Activated CD4-positive, alpha-beta memory T cell treated with anti-CD3 and anti-CD28 coated beads, Interleukin-2, amount 10 ng/mL, durations not matched to agents 7 days and 5 days (primary cell): Measurements from ENCODE around the gene WDR5B. TPM values are rescaled to one million over a fixed set of nuclear protein-coding genes. Genes with fewer than 3 reads are reported as not detected.

ENCODE experiments used
- CTCF ChIA-PET: fragments of 350-600 bp; sonication (Branson Sonifier 250); formaldehyde crosslinking; loops from one replicate; lab custom pipeline; 2021; ENCODE audit warnings: antibody characterized with exemption, inconsistent platforms; lab: Charles Lee
- POLR2A ChIA-PET: fragments of 350-600 bp; sonication (Branson Sonifier 250); formaldehyde crosslinking; loops from one replicate; lab custom pipeline; 2021; ENCODE audit warnings: antibody characterized with exemption; lab: Charles Lee
- DNase-seq: peaks from one replicate; pipeline ENCODE4 v3.0.0-alpha.2; 2020
- H3K27ac Mint-ChIP-seq: one replicate; pipeline ENCODE4 v1.8.0; 2021; ENCODE audit warnings: mild to moderate bottlenecking, mixed read lengths
- H3K27me3 Mint-ChIP-seq: one replicate; pipeline ENCODE4 v1.8.0; 2021; ENCODE audit warnings: mixed read lengths
- H3K36me3 Mint-ChIP-seq: one replicate; pipeline ENCODE4 v1.8.0; 2021; ENCODE audit warnings: low read depth, mixed read lengths
- H3K4me1 Mint-ChIP-seq: one replicate; pipeline ENCODE4 v1.8.0; 2021; ENCODE audit warnings: mixed read lengths
- H3K4me3 Mint-ChIP-seq: one replicate; pipeline ENCODE4 v1.8.0; 2021; ENCODE audit warnings: mild to moderate bottlenecking, mixed read lengths
- H3K9me3 Mint-ChIP-seq: one replicate; pipeline ENCODE4 v1.8.0; 2021; ENCODE audit warnings: mixed read lengths
- total RNA-seq, 2 experiments: library from RNA; stranded (reverse); gene quantifications; one replicate each; pipeline ENCODE4 v1.2.3, GENCODE V29; 2021

WDR5B gene
- total RNA-seq, 2 experiments from 2014 or later: 5.5 to 5.7 TPM

GRCh38 chr3:122430371-122430770, 14.5 kb upstream of the WDR5B start:
- H3K36me3 Mint-ChIP-seq: peaks cover 77% of the 10 kb centered on the region
- DNase-seq: no peak
- H3K9me3 Mint-ChIP-seq: peaks cover 2% of the 10 kb centered on the region
- ChIA-PET CTCF (no interaction called here), POLR2A (no interaction called here)
- H3K4me1 Mint-ChIP-seq: peaks cover 17% of the 10 kb centered on the region
- H3K4me3 Mint-ChIP-seq: no peak overlapping the region
- no peaks in the 10 kb centered on the region for H3K27me3 Mint-ChIP-seq
- H3K27ac Mint-ChIP-seq: no peak overlapping the region

DNA sequence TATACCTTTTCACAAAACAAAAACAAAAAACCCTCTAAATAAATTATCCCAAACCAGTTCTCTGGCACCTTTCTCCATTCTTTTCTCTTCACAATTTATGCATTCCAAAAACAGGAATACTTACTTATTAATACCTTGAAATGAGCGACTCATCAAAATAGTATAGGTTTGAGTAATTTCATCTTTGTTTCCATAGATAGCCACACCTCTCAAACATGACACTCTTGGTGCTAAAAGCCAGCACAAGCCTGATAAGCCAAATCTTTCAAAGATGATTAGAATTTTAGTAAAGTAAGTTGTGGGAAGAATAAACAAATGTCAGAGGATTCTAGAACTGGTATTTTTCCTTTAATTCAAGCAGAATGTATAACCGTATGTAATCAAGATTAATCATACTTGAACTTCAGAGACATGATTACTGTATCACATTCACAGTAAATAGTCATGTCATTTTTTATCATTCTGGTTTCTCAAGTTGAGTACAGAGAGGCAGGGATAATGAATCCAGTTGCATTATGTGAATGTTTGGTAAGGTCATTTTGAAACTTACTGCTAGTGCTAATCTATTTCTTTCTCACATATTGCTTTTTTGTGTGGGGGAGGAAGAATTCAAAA, 12.1 kb upstream of the WDR5B start:
- POLR2A ChIA-PET: interaction anchor here (1.1 kb wide), 1 partner anchor 12 kb away, joined by 4 read pairs; the partner anchor contains the start of gene WDR5B
- no peaks in the 10 kb centered on the region for H3K27me3 Mint-ChIP-seq
- no peak for DNase-seq
- peaks cover 74% of the 10 kb centered on the region for H3K36me3 Mint-ChIP-seq
- CTCF ChIA-PET: no interaction called here
- peaks cover 20% of the 10 kb centered on the region for H3K4me1 Mint-ChIP-seq
- no peak overlapping the region for H3K4me3 Mint-ChIP-seq
- H3K27ac Mint-ChIP-seq: peak overlapping the region; percentile 18
- no peaks in the 10 kb centered on the region for H3K9me3 Mint-ChIP-seq

GRCh38 chr3:122421836-122422235, 6.0 kb upstream of the WDR5B start:
- CTCF ChIA-PET: no interaction called here

DNA sequence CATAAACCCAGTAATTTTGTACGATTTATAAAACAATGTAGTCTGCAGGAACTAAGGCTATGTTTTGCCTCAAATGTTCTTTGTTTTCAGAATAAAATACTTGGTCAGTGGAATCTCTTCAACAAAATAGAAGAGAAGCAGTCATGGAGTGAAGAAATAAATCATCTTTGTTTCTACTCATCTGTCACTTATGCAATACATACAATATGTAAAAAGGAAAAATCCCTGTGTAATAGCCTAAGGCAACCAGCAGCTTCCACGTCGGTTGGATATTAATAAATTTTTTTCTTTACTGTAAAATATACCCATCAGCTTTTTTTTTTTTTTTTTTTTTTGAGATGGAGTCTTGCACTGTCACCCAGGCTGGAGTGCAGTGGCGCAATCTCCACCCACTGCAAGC, 5.2 kb upstream of the WDR5B start:
- no peak for DNase-seq
- POLR2A ChIA-PET: no interaction called here
- Mint-ChIP-seq H3K9me3 (no peaks in the 10 kb centered on the region), H3K36me3 (peaks cover 33% of the 10 kb centered on the region), H3K4me1 (peaks cover 26% of the 10 kb centered on the region), H3K27ac (no peak overlapping the region), H3K4me3 (no peak overlapping the region), H3K27me3 (no peaks in the 10 kb centered on the region)
- CTCF ChIA-PET: no interaction called here

More at GRCh38 chr3:122421836-122422235, 6.0 kb upstream of the WDR5B start:
- H3K9me3 Mint-ChIP-seq: no peaks in the 10 kb centered on the region
- POLR2A ChIA-PET: no interaction called here
- DNase-seq: no peak
- H3K4me3 Mint-ChIP-seq: no peak overlapping the region
- H3K36me3 Mint-ChIP-seq: peaks cover 40% of the 10 kb centered on the region
- no peaks in the 10 kb centered on the region for H3K27me3 Mint-ChIP-seq
- H3K4me1 Mint-ChIP-seq: peaks cover 19% of the 10 kb centered on the region
- no peak overlapping the region for H3K27ac Mint-ChIP-seq

DNA sequence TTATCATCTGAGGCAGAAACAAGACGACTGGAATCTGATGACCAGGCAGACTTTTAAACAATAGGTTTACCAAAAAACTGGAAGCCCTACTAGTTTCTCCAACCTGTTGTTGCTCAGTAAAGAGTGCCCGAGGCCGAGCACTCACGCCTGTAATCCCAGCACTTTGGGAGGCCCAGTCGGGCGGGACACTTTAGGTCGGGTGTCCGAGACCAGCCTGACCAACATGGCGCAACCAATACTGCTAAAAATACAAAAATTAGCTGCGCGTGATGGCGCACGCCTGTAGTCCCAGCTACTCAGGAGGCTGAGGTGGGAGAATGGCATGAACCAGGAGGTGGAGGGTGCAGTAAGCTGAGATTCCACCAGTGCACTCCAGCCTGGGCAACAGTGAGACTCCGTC, 1.1 kb upstream of the WDR5B start:
- H3K27ac Mint-ChIP-seq: peak overlapping the region; percentile 93
- H3K9me3 Mint-ChIP-seq: no peaks in the 10 kb centered on the region
- ChIA-PET CTCF (interaction anchor here (0.5 to 3.2 kb wide), 9 partner anchors 21 to 950 kb away, joined by 3 to 42 read pairs (median 4); partner anchors contain the start of genes FAM162A, KPNA1, MIX23 and PARP14), POLR2A (interaction anchor here (0.8 to 3.9 kb wide), 13 partner anchors 9 to 871 kb away, joined by 3 to 63 read pairs (median 8); partner anchors contain the start of genes DTX3L, FAM162A, KPNA1 and MIX23)
- H3K4me1 Mint-ChIP-seq: peaks cover 57% of the 10 kb centered on the region
- peak overlapping the region; percentile 86 for H3K4me3 Mint-ChIP-seq
- no peak for DNase-seq
- no peaks in the 10 kb centered on the region for H3K27me3 Mint-ChIP-seq
- peaks cover 22% of the 10 kb centered on the region for H3K36me3 Mint-ChIP-seq

GRCh38 chr3:122415104-122415744, 638 bp downstream of the WDR5B start:
- Mint-ChIP-seq H3K36me3 (peaks cover 23% of the 10 kb centered on the region), H3K27me3 (no peaks in the 10 kb centered on the region), H3K4me1 (peaks cover 57% of the 10 kb centered on the region), H3K27ac (peak overlapping the region; percentile 93), H3K9me3 (no peaks in the 10 kb centered on the region), H3K4me3 (peak overlapping the region; percentile 86)
- ChIA-PET POLR2A (interaction anchor here (1.1 to 3.9 kb wide), 15 partner anchors 7 to 870 kb away, joined by 3 to 63 read pairs (median 8); partner anchors contain the start of genes DTX3L, FAM162A, KPNA1 and MIX23), CTCF (interaction anchor here (1.9 to 3.2 kb wide), 5 partner anchors 22 to 868 kb away, joined by 4 to 42 read pairs (median 13); partner anchors contain the start of genes FAM162A, KPNA1, MIX23 and PARP14)
- DNase-seq: peak; percentile 60

DNA sequence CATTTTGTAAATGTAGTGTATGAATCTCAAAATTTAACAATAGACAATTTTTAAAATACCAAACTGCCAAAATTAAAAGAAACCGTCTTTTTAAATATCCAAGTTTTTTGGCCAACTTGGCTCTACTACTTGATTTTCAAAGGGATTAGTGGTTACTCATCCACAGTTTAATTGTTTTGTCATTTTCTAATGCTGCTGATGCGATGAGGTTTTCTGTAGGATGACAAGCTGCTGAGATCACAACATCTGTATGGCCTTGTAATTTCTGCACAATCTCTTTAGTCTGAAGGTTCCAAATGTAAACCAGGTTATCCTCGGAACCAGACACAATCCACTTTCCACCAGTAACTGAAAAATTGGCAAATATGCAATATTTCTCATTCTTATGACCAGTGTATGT, 1.5 kb downstream of the WDR5B start:
- peaks cover 55% of the 10 kb centered on the region for H3K4me1 Mint-ChIP-seq
- H3K36me3 Mint-ChIP-seq: peaks cover 28% of the 10 kb centered on the region
- H3K4me3 Mint-ChIP-seq: peak overlapping the region; percentile 86
- ChIA-PET CTCF (no interaction called here), POLR2A (interaction anchor here (1.0 to 2.7 kb wide), 4 partner anchors 30 to 150 kb away, joined by 3 to 29 read pairs (median 14); partner anchors contain the start of genes DTX3L, KPNA1 and PARP9)
- no peaks in the 10 kb centered on the region for H3K9me3 Mint-ChIP-seq
- no peak for DNase-seq
- no peaks in the 10 kb centered on the region for H3K27me3 Mint-ChIP-seq
- H3K27ac Mint-ChIP-seq: no peak overlapping the region

DNA sequence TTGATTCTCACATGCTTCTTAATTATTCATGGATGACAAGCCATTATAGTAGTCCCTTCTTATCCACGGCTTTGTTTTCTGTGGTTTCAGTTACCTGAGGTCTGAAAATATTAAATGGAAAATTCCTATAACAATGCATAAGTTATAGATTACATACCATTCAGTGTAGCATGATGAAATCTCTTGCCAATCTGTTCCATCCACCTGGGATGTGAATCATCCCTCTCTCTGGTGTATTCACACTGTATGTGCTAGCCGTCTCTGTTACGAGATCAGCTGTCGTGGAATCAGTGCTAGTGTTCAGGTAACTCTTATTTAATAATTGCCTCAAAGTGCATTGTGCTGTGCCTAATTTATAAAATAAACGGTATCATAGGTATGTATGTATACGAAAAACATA, 5.2 kb downstream of the WDR5B start:
- Mint-ChIP-seq H3K4me1 (peaks cover 37% of the 10 kb centered on the region), H3K9me3 (no peaks in the 10 kb centered on the region), H3K27ac (no peak overlapping the region), H3K27me3 (no peaks in the 10 kb centered on the region), H3K4me3 (no peak overlapping the region), H3K36me3 (peaks cover 51% of the 10 kb centered on the region)
- no peak for DNase-seq
- ChIA-PET CTCF (interaction anchor here (0.8 to 1.4 kb wide), 3 partner anchors 18 to 28 kb away, joined by 3 to 7 read pairs (median 3); partner anchors contain the start of genes FAM162A and MIX23), POLR2A (no interaction called here)

DNA sequence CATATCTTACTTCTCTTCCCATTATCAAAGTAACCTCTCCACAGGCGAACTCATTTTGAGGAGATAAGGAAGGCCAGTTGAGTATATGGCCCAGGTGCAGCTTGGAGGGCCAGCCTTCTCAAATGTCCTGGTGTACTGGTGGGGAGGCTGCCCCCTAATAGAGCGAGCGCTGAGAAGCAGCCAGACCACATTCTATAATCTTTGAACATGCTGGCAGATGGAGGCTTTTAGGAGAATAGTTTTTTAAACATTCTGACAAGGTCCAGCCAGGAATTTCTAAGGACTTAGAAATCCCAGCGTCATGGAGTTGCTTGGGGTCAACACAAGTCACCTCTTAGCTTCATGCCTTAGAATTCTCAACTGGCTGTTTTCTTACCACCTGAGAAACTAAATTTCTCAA, 5.8 kb downstream of the WDR5B start:
- peaks cover 34% of the 10 kb centered on the region for H3K4me1 Mint-ChIP-seq
- no peak overlapping the region for H3K27ac Mint-ChIP-seq
- POLR2A ChIA-PET: interaction anchor here (1.2 kb wide), 1 partner anchor 26 kb away, joined by 5 read pairs; the partner anchor contains the start of gene FAM162A
- no peak overlapping the region for H3K4me3 Mint-ChIP-seq
- H3K27me3 Mint-ChIP-seq: no peaks in the 10 kb centered on the region
- peaks cover 53% of the 10 kb centered on the region for H3K36me3 Mint-ChIP-seq
- CTCF ChIA-PET: interaction anchor here (1.7 to 2.8 kb wide), 2 partner anchors 17 to 26 kb away, joined by 3 to 13 read pairs; partner anchors contain the start of gene FAM162A
- no peaks in the 10 kb centered on the region for H3K9me3 Mint-ChIP-seq
- DNase-seq: no peak

- Mint-ChIP-seq H3K27ac (no peak overlapping the region), H3K36me3 (peaks cover 48% of the 10 kb centered on the region)
Measured at GRCh38 chr3:122409446-122409845, 6.4 kb downstream of the WDR5B start.

GRCh38 chr3:122407946-122408345, 7.9 kb downstream of the WDR5B start:
- no peaks in the 10 kb centered on the region for H3K9me3 Mint-ChIP-seq

More at GRCh38 chr3:122409446-122409845, 6.4 kb downstream of the WDR5B start:
- ChIA-PET POLR2A (interaction anchor here (1.2 kb wide), 1 partner anchor 25 kb away, joined by 5 read pairs; the partner anchor contains the start of gene FAM162A), CTCF (interaction anchor here (1.7 to 2.8 kb wide), 2 partner anchors 17 to 25 kb away, joined by 3 to 13 read pairs; partner anchors contain the start of gene FAM162A)
- Mint-ChIP-seq H3K27me3 (no peaks in the 10 kb centered on the region), H3K9me3 (no peaks in the 10 kb centered on the region), H3K4me1 (peaks cover 28% of the 10 kb centered on the region), H3K4me3 (no peak overlapping the region)
- no peak for DNase-seq

DNA sequence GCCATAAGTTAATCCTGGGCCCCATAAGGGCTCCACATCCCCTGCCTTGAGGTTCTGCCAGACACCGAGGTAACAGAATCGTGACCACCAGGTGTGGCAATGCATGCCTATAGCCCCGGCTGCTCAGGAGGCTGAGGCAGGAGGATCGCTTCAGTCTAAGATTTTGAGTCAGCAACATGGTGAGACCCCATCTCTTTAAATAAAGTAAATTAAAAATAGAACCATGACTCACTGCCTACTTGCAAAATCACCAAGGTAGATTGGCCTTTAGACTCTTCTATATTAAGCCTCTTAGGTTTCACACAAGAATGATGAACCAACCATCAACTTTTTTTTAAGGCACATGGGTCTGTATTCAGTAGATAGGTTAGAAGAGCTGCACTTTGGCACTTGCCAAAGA, 9.7 kb downstream of the WDR5B start:
- H3K36me3 Mint-ChIP-seq: peaks cover 57% of the 10 kb centered on the region
- no peak for DNase-seq
- ChIA-PET CTCF (no interaction called here), POLR2A (no interaction called here)
- no peak overlapping the region for H3K27ac Mint-ChIP-seq
- H3K9me3 Mint-ChIP-seq: no peaks in the 10 kb centered on the region
- peaks cover 7% of the 10 kb centered on the region for H3K4me1 Mint-ChIP-seq
- H3K4me3 Mint-ChIP-seq: no peak overlapping the region
- H3K27me3 Mint-ChIP-seq: no peaks in the 10 kb centered on the region

More at GRCh38 chr3:122407946-122408345, 7.9 kb downstream of the WDR5B start:
- H3K4me1 Mint-ChIP-seq: peaks cover 16% of the 10 kb centered on the region
- H3K27ac Mint-ChIP-seq: no peak overlapping the region
- no peak overlapping the region for H3K4me3 Mint-ChIP-seq
- POLR2A ChIA-PET: interaction anchor here (1.4 kb wide), 1 partner anchor 8 kb away, joined by 8 read pairs; the partner anchor contains the start of gene WDR5B
- no peak for DNase-seq
- no peaks in the 10 kb centered on the region for H3K27me3 Mint-ChIP-seq
- peaks cover 55% of the 10 kb centered on the region for H3K36me3 Mint-ChIP-seq
- CTCF ChIA-PET: interaction anchor here (1.0 to 2.8 kb wide), 3 partner anchors 15 to 861 kb away, joined by 3 to 13 read pairs (median 7); partner anchors contain the start of gene FAM162A
